ENCODE measurements around the gene PKHD1.
"Not testable (repeated sequence)": the region's sequence is repeated elsewhere in the genome, so short reads cannot be mapped to it uniquely, and the experiment has no call there.

PKHD1 gene

DNA sequence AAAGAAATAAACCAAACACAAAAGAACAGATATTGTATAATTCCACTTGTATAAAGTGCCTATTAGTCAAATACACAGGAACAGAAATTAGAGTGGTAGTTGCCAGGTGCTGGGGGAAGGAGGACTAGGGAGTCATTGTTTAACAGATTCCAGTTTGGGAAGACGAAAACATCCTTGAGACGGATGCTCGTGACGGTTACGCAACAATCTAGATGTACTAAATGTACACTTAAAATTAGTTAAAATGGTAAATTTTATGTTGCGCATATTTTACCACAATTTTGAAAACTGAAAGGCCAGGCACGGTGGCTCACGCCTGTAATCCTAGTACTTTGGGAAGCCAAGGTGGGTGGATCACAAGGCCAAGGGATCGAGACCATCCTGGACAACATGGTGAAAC, 111.0 kb downstream of the PKHD1 start:
- no peak for DNase-seq

DNA sequence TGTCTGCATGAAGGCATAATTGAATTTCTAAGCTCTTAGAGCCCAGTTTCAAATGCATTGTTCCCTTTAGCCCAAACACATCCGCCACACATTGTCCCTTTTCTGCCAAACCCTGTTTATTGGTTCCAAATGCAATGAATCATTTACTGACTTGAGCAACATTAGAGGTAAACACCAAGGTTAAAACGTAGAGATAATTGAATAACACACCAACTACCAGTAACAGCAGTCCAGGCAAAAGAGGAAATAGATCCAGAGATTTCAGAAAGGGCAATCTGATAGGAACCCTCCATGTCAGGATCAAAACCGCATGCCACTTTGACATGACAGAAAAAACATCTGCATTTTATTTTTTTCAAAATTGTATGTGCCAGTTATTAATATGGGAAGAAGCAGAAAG, 114.8 kb downstream of the PKHD1 start:
- DNase-seq: no peak

DNA sequence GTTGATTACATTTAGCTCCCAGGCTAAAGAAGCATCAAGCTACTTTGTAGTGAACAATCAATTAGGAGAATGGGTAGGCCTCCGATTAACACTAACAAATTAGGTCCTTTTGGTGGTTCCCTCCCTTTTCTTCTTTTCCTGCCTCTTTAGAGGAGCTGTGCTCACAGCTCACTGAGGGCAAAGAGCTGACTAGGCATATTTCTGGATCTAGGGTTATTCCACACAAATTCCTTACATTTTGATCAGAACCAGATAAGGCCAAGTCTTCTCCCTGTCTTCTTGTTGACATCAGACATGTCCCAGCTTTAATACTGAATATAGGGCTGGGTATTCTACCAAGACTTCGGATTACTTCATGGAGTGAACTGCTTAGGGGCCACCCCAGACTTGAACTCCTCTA, 119.1 kb downstream of the PKHD1 start:
- no peak for DNase-seq

DNA sequence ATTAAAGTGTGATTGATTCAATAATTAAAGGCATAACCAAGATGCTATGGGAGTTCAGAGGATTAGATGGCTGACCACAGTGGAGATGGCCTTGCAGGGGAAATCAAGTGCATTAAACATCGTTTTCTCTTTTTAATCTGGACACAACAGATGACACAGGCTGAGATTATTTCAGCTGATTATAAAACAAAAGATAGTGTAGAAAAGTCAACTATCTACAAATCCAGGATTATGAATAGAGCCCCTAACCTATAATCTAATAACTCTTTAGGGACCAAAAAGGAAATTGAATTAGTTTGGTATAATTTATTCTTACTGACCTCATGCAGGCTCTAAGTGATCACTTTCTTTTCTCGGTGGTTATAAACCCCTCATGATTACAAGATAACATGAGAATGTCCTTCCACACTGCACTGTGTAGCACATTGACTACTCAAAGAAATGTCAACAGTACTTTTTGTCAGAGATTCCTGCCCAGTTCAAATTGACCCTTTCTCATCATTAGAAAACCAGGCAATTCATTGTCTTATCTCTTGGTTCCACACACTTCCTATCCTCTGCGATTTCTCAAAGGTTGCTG, 122.1 kb downstream of the PKHD1 start:
- no peak for DNase-seq

DNA sequence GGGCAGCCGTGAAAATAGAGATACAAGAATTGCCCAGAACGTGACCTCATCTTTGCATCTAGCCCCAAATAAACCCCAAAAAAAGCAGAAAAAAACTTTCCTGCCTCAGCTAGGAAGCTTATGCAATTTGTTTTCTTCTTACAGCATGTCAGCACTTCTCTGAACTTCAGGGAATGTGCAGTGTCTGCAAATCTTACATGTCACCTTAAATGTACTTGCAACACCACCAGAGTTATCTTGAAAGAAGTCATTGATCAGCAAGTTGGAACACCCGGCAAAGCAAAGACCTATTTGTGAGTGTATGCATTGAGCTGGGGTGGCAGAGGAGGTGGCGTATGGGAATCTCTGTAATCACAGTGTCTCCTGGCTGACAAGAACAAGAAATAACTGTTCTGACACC, 123.4 kb downstream of the PKHD1 start:
- no peak for DNase-seq

DNA sequence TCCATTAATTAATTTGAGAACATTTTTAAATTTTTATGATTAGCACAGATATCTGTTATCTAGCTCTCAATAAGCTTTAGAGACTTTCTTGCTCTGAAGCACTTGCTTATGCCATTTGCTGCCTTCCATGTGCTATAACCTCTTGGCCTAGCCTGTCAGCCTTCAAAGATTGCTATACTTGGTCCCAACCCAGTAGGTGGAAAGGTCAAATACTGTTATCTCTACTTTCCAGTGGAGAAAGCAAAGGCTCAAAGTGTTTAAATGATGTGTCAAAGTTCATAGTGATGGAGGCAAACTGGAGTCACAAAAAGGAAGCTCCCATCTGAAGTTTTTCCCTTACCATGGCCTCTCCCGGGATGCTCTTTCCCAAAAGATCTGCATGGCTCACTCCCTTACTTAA, 125.1 kb downstream of the PKHD1 start:
- DNase-seq: no peak

DNA sequence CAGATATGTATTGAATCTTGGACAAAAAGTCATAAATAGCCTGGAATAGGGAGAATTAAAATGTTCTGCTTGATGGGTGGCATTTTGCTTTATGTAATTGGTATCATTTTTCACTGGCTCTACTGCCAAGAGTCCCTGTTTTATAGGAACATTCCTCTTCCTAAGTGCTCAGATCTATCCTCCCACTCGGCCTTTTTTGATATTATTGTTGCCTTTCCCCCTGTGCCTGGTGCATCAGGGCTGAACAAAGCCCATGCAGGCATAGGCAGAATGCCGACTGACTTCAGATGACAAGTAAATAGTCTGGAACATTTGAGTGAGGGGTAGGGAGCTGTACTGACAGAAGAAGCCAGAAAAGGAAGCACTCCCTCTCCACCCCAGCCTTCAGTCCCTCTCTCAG, 127.0 kb downstream of the PKHD1 start:
- DNase-seq: no peak

DNA sequence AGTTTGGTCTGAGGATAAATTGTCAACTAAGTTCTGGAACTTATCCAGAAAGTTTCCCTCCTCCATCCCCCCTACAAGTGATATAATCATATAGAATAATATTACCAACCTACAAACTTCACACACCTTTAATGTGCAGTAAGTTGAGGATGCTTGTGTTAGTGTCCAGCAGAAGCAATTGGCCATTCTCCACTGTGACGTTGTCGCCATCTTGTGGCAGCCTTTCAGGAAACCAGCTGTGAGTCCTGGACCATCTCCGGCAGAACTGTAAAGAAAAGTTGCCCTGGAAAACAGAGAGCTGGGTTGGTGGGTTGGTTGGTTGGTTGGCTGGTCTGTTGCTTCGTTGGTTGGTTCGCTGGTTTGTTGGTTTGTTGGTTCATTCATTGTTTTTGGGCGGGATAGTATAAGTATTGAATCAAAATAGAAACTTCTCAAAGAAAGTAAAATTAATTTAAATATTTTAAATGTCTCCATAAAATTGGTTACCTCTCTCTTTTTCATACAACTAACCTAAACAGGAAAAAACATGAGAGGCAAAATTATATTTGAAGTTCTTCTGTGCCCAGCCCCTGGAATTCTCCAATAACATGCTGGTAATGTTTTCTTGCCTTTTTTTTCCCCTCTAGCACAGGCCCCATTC, 127.5 kb downstream of the PKHD1 start:
- peak; percentile 52 for DNase-seq

DNA sequence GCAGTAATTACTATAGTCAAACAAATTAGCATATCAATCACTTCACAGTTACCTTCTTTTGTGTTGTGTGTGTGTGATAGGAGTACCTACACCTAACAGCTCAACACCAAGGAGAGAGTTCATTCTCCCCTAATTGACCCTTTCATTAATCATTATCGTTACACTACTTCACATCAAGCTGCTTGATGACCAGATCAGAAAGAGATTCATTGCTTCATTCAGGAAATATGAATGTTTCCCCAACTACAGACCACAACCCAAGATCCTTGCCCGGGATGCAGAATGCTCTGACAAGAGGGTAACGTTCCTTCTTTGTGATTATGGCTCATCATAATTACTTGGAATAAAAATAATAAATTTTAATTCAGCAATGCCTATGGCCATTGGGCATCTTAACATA, 132.7 kb downstream of the PKHD1 start:
- no peak for DNase-seq

DNA sequence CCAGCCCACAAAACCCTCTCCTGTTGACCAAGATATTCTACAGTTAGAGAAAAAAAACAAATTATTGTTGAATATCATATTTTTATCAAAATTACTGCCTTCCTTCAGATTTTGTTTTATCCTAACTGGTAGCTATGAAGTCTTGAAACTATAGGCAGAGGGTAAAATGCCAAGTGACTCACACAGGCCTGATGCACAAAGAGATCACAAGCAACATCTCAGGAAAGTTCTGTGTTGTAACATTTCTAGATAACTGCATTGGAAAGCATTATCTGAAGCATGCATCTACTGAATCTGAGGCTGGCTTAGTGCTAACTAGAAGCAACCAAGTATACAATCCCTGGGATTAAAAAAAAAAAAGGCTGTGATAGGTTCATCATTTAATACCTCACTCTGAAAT, 134.2 kb downstream of the PKHD1 start:
- DNase-seq: no peak

DNA sequence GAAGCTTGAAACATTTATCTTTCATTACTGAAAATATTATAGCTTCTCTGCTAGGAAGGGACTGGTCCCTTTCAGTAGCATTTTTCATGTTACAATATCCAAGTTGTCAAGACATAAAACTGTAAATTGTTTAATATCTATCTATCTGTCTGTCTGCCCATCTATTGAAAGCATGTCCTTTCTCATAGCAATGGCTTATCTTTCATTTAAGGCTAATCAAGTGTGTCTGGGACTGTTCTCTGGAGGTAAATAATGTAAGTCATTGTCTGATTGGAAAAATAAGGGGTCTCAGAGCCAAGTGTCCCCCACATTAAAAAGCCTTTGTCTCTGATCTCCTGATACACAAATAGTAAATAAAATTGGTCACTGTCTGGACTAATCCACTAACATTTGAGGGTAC, 135.5 kb downstream of the PKHD1 start:
- no peak for DNase-seq

DNA sequence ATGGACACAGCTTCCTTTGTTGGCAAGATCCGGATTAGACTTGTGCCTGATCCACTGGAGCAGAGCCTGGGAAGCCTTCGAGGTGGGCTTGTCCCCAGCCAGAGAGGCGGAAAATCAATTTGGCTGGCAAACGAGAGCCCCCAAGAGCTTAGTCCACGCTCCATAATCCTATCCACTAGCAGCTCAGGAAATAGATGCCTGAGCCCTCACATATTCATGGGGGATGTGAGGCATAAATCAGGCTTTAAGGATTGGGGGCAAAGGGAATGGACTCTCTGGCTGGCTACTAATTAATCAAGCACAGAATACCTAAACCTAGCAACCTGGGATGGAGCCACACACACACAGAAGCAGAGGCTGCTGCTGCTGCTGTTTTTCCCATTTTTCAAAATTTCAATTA, 137.9 kb downstream of the PKHD1 start:
- DNase-seq: no peak

DNA sequence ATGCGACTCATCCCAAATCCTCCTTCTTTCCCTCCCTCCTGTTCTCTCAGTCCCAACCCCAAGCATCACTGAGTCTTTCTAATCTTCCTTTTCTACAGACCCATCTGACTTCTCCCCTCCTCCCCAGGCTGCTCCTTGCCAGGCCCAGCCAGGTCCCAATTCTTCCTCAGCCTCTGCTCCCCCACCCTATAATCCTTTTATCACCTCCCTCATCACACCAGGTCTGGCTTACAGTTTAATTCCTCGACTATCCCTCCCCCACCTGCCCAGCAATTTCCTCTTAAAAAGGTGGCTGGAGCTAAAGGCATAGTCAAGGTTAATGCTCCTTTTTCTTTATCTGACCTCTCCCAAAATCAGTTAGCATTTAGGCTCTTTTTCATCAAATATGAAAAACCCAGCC, 147.7 kb downstream of the PKHD1 start:
- DNase-seq: not testable (repeated sequence)

DNA sequence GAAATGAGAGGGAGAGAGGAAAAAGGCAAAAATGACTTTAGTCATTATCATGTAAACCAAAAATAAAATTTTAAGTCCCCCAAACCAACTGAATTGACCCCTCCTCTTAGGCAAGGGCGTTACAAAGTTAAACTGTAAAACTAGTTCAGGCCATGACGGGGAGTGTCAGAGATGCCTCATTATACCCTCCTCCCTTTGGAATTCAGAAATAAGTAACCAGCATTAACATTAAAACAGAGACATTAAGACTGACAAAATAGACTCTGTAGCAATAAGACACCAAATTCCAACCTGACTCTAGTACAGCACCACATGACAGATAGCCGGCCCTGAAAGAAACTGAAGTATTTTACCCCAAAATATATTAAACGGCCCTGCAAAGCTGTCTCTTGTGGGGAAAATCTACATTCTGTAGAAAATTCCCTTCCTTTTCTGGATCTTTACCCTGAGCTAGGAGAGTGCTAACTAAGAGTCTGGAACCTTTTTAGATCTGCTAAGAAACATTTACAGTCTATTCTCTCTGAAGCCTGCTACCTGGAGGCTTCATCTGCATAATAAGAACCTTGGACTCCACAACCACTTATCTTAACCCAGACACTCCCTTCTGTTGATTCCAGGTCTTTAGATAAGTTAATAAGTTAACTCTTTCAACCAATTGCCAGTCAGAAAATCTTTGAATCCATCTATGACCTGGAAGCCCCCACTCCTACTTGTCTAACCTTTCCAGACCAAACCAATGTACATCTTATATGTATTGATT, 150.7 kb downstream of the PKHD1 start:
- no peak for DNase-seq

DNA sequence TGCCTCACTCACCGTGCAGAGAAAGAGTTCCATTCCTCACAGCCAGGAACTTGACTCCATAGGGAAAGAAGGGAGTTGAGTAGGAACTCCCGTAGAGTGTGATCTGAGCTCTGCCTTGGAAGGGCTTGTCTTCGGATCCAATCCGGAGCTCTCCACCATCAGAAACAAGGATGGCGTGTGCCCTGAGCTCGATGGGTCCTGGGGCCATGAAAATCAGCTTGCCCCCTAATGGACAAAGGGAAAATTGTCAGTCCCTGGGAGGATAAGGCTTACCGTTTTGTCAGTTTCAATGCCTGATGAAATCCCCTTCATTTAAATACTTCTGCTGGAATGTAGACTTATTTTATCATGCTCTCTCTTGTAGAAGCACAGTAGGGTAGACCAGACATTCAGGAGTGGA, 153.3 kb downstream of the PKHD1 start:
- no peak for DNase-seq

DNA sequence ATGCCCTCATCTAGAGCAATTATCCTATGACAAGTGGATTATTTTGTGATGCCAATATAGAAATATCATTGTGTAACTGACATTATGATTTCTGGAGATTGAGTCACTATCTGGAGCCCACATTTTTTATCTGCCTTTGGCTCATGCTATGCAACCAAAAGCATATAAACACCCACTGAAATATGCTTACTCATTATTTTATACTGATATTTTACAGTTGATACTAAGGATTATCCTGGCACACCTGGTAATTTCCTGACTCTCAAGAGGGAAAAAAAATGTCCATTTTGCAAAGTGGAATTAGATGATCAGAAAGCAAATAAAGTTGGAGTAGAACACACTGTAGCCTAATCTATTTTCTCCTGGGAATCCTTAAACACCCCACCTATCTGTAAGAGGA, 154.5 kb downstream of the PKHD1 start:
- no peak for DNase-seq

DNA sequence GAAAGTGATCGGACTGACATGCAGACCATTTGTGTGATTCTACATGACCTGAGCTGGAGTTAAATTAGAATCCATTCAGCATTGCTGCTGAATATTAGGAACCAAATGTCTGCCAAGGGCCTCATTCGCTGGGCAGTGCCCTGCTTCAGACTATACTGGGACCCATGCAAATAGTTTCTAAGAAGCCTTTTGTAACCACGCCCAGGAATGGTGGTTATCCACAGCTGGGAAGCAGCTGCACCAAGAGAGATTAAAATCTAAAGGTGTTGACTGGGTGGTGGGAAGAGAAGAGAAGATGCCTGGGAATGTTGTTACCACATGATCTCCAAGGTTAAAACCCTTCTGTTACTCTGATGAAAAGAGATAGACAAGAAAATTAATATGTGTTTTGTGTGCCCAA, 156.8 kb downstream of the PKHD1 start:
- DNase-seq: no peak

DNA sequence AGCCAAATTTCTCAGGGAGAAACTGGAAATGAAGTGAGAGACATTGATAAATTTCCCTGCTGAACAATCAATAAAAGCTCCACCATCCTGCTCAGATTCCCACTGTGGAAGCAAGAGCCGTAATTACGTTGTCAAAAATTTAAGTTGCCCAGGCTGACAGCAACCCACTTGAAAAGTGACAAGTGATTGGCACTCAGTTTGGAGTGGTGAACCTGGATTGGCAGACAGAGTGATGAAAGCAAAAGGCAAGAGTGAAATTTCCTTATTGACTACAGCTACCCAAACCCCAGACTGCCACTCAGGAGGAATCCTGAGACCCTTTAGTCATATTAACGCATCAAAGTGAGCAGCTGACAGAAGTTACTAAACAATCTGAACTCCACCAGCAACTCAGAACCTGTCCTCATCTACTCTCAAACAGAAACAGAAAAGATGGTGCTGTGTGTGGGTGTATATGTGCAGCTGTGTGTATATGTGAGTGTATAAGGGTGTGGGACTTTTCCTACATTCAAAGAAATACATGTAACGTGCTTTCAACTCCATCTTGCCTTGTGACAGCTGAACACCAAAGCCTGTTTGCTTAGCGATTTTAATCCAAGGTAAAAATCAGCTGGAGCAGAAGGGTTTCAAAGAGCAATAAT, 157.4 kb downstream of the PKHD1 start:
- DNase-seq: no peak

DNA sequence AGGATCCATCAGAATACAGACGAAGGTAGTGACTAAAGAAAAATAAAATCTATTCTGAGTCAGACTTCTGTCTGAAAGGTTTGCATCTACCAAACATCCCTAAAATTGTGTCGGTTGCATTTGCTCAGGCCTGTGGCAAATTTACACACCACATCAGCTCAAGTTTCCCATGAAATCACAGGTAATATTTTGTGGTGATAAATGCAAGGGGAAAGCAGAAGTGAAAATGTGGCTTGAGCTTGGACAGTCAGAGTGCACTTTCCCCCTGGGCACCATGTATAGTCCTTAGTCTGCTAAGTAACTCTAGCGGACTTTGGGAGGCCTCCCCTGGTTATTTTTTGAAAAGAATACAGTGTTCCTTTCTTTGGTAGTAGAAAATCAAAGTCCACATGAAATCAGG, 159.1 kb downstream of the PKHD1 start:
- no peak for DNase-seq

DNA sequence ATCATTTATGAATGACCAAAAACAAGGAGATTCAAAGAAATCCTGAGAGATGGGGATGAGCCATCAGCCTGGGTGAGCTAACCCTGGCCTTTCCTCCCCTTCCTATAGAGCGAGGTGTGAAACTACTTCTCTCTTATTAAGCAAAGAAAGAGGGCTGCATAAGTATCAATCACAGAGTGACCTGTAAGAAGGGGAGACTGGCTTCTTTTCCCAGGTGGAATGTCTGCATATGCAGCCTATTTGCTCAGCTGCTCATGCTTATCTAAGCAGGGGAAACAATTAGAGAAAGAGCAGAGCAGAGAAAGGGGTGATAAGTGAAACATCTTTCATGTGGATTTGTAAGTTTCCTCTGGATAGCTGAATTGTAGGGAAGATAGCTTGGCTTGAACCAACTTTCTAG, 160.0 kb downstream of the PKHD1 start:
- no peak for DNase-seq

DNA sequence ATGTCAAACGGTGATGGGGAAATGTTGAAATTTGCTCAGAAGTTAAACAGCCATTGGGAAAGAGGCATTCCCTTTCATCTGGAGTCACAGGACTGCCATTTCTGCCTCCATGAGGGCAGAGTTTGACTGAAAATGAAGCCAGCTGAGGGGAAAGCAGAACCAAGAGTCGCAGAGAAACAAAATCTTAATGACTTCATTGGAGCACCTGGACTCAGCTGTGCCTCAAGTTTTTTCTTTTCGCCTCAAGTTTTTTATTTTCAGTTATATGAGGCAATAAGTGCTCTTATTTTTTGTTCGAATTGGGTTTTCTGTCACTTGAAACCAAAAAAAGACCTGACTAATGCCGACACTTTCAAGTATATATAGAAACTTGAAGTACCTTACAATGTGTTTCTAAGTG, 161.3 kb downstream of the PKHD1 start:
- DNase-seq: no peak

DNA sequence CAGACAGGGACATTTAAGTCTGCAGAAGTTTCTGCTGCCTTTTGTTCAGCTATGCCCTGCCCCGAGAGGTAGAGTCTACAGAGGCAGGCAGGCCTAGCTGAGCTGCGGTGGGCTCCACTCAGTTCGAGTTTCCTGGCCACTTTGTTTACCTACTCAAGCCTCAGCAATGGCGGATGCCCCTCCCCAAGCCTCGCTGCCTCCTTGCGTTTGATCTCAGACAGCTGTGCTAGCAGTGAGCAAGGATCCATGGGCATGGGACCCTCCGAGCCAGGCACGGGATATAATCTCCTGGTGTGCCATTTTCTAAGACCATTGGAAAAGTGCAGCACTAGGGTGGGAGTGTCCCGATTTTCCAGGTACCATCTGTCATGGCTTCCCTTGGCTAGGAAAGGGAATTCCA, 164.9 kb downstream of the PKHD1 start:
- DNase-seq: not testable (repeated sequence)

DNA sequence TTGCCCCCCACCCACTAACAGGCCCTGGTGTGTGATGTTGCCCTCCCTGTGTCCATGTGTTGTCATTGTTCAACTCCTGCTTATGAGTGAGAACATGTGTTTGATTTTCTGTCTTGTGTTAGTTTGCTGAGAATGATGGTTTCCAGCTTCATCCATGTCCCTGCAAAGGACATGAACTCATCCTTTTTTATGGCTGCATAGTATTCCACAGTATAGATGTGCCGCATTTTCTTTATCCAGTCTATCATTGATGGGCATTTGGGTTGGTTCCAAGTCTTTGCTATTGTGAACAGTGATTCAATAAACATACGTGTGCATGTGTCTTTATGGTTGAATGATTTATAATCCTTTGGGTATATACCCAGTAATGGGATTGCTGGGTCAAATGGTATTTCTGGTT, 169.1 kb downstream of the PKHD1 start:
- DNase-seq: not testable (repeated sequence)

DNA sequence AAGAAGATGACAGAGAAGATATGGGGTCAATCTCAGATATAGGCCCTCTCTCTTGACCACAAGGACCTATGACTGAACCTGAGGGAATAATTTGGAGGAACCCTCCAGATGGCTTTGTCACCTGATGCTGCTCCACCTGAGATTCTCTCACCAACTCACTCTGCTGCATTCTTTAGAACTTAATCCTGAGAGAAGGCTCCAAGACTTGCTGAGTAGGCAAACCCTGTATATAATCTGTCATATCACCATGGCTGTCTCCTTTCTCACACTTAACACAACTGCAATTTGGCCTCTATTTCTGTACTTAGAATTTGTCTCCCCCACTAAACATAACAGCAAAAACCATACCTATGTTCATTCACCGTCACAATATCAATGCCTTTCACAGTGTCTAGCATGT, 172.3 kb downstream of the PKHD1 start:
- DNase-seq: no peak
